Ishikawa (cell line): Measurements from ENCODE around the gene LST1.

Source experiments
- CEBPB ChIP-seq: IDR thresholded peaks from 2 replicates; pipeline ENCODE4 v1.6.1; 2012
- CREB1 ChIP-seq: IDR thresholded peaks from 2 replicates; pipeline ENCODE4 v1.6.1; 2012; ENCODE audit warnings: low read depth
- EP300 ChIP-seq: IDR thresholded peaks from 2 replicates; pipeline ENCODE4 v1.6.1; 2012; ENCODE audit warnings: borderline replicate concordance
- MAX ChIP-seq: IDR thresholded peaks from 2 replicates; pipeline ENCODE4 v1.6.1; 2012
- NFIC ChIP-seq: IDR thresholded peaks from 2 replicates; pipeline ENCODE4 v1.6.1; 2012
- RAD21 ChIP-seq: IDR thresholded peaks from 2 replicates; pipeline ENCODE4 v1.6.1; 2012; ENCODE audit warnings: low read depth
- REST ChIP-seq: IDR thresholded peaks from 2 replicates; pipeline ENCODE4 v1.6.1; 2012; ENCODE audit warnings: low read depth, mild to moderate bottlenecking
- TAF1 ChIP-seq: IDR thresholded peaks from 2 replicates; pipeline ENCODE4 v1.6.1; 2012; ENCODE audit warnings: low read depth, mild to moderate bottlenecking
- TCF12 ChIP-seq: IDR thresholded peaks from 2 replicates; pipeline ENCODE4 v1.6.1; 2012; ENCODE audit warnings: low read depth
- TEAD4 ChIP-seq: IDR thresholded peaks from 2 replicates; pipeline ENCODE4 v1.6.1; 2012
- YY1 ChIP-seq: IDR thresholded peaks from 2 replicates; pipeline ENCODE4 v1.6.1; 2012; ENCODE audit warnings: low read depth
- ZBTB7A ChIP-seq: IDR thresholded peaks from 2 replicates; pipeline ENCODE4 v1.6.1; 2012; ENCODE audit warnings: low read depth

GRCh38 chr6:31547727-31548543 lies 38.1 kb upstream of the LST1 start:
- TF ChIP-seq TAF1 (no peak), TEAD4 (no peak), EP300 (no peak), CEBPB (no peak), REST (no peak), RAD21 (no peak), YY1 (no peak), MAX (no peak), NFIC (no peak), TCF12 (no peak), ZBTB7A (no peak), CREB1 (no peak)
